Measurements from ENCODE around the gene GOLGA8S.
"Not testable (repeated sequence)": the region's sequence is repeated elsewhere in the genome, so short reads cannot be mapped to it uniquely, and the experiment has no call there.

DNA sequence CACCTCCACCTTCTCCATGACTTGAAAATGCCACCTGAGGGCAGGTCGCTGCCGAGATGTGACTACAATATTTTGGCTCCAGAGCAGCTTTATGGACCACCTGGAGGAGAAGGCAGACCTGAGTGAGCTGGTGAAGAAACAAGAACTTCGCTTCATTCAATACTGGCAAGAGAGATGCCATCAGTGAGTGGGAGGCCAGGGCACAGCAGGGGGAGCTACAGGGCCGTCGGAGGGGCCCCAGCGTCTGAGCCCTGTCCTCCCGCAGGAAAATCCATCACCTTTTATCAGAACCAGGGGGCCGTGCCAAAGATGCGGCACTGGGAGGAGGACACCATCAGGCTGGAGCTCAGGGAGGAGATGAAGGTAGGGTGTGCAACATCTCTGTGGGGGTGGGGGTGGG lies 9.7 kb downstream of the GOLGA8S start:
- TF ChIP-seq CTCF (IDR thresholded peaks at IDR 0.05): peak; percentile 13
- not testable (repeated sequence) for TF ChIP-seq EZH2 (IDR thresholded peaks at IDR 0.05)
